Fibroblast of the aortic adventitia (primary cell): ENCODE data around the gene GOLGA7B. TPM values are rescaled to one million over a fixed set of nuclear protein-coding genes. Genes with fewer than 3 reads are reported as not detected.

Source experiments
- DNase-seq: peaks from one replicate; pipeline ENCODE4 v3.0.0-alpha.2; 2010; ENCODE audit warnings: low read depth
- H3K4me3 ChIP-seq: 2 replicates; pipeline ENCODE4 v1.5.1; 2011; ENCODE audit warnings: low read depth, mild to moderate bottlenecking, control low read depth, low read length, moderate library complexity
- CTCF ChIP-seq: IDR thresholded peaks from 2 replicates; pipeline ENCODE4 v1.5.1; 2011; ENCODE audit warnings: mild to moderate bottlenecking, low read length, control low read depth, inconsistent platforms; ENCODE audit not compliant: insufficient read depth
- total RNA-seq: library from RNA; depleted of rRNA; stranded (reverse); fragments of >200 nt; gene quantifications from 2 replicates; pipeline ENCODE4 v1.2.3, GENCODE V29; 2012; ENCODE audit warnings: low replicate concordance

The GOLGA7B gene
- total RNA-seq, 1 donor, result not detected

DNA sequence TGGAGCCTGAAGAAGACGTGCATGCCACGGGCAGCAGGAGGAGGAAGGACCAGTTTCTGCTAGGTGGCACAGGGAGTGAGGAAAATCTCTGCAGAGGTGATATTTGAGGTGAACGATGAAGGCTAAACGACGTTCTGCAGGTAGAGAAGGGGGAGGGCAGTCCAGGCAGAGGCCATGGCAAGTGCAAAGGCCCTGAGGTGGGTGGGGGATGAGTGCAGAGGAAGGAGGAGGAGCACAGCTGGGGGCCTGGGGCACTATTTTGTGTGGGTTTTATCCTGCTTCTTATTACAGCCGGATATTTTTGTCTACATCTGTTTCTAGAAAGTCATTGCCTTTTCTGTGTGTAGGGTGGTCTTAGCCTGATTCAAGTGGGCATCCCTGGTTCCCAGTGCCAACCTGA, 57.6 kb downstream of the GOLGA7B start:
- DNase-seq, result no peak
- H3K4me3 ChIP-seq, result no peak overlapping the region
- no peak for TF ChIP-seq CTCF

DNA sequence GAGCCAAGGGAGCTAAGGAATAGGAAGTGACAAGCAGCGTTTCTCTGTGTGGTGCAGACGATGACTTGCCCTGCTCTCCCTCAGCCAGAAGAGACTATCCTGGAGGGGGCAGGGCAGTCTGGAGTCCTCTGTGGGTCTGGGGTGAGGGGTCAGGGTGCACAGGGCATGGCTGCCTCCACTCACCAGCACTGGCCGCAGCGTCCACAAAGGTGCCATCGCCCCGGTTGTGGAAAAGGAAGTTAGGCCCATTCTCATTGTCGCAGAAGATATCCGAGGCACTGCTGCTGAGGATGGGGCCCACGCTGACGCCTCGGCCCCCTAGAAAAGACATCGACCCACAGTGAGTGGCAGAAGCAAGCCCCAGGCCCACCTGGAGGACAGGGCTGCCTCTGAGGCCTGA, 58.2 kb downstream of the GOLGA7B start:
- no peak for TF ChIP-seq CTCF
- no peak overlapping the region for H3K4me3 ChIP-seq
- no peak for DNase-seq

GRCh38 chr10:97910661-97911060, 61.0 kb downstream of the GOLGA7B start:
- DNase-seq, result no peak
- TF ChIP-seq CTCF, result no peak
- no peak overlapping the region for H3K4me3 ChIP-seq

GRCh38 chr10:97911217-97911616, 61.6 kb downstream of the GOLGA7B start:
- no peak for DNase-seq
- no peak overlapping the region for H3K4me3 ChIP-seq
- no peak for TF ChIP-seq CTCF

DNA sequence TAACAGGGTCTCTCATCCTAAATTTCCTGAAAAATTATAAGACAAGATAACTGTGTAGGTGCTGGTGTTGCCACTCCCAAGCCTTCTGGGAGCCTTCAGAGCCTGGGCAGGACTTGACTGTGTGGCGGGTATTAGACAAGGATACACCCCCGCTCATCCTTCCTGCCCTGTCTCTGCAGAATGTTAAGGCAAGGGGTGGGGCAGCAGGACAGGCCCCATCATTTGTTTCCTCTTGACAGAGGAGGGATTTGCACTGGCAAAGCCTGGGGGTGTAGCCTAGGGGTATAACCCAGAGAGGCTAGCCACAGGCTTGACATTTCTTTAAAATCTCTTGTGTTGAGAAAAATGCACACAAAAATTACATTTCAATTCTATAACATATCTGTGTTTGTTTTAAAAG, 63.5 kb downstream of the GOLGA7B start:
- no peak for DNase-seq
- H3K4me3 ChIP-seq, result no peak overlapping the region
- TF ChIP-seq CTCF, result no peak

- no peak overlapping the region for H3K4me3 ChIP-seq
- no peak for DNase-seq
- no peak for TF ChIP-seq CTCF
Observed at GRCh38 chr10:97913614-97914013, 64.0 kb downstream of the GOLGA7B start.

GRCh38 chr10:97914171-97914836, 64.7 kb downstream of the GOLGA7B start:
- H3K4me3 ChIP-seq, result no peak overlapping the region
- no peak for DNase-seq
- no peak for TF ChIP-seq CTCF
